ENCODE measurements around the gene ASCL5. TPM values are rescaled to one million over a fixed set of nuclear protein-coding genes. Genes with fewer than 3 reads are reported as not detected.
A peak's percentile ranks its signal among the peaks of the same experiment; 100 is the strongest.
"Not testable (repeated sequence)": the region's sequence is repeated elsewhere in the genome, so short reads cannot be mapped to it uniquely, and the experiment has no call there.

The ASCL5 gene
- under 1 TPM; 0.10 to 0.45 (median 0.19) TPM for polyA plus RNA-seq (ENCODE audit: insufficient read length in 10 of 10)
- long read RNA-seq, donor 1, result 0 reads
- long read RNA-seq, donor 2, result 0 reads
- long read RNA-seq, donor 3, result 0 reads
- long read RNA-seq, donor 4, partial matches to known transcripts, result 0 of 1 reads
- long read RNA-seq, donor 4, other reads (novel, unspliced or antisense), result 0 of 1 reads
- long read RNA-seq, donor 5, result 0 reads
- long read RNA-seq, donor 6, result 0 reads
- long read RNA-seq, donor 7, result 0 reads
- long read RNA-seq, donor 8, result 0 reads
- long read RNA-seq, donor 9, result 0 reads

GRCh38 chr1:201126832-201127754 is at the start of gene ASCL5:
Gene ASCL5, minus strand, starts transcription at chr1:201127184. Its CDS starts 11,812 bp downstream, at chr1:201115372.
- no peak for DNase-seq

- no peak for DNase-seq
Observed at GRCh38 chr1:201175820-201176500, 49.0 kb upstream of the ASCL5 start.

DNA sequence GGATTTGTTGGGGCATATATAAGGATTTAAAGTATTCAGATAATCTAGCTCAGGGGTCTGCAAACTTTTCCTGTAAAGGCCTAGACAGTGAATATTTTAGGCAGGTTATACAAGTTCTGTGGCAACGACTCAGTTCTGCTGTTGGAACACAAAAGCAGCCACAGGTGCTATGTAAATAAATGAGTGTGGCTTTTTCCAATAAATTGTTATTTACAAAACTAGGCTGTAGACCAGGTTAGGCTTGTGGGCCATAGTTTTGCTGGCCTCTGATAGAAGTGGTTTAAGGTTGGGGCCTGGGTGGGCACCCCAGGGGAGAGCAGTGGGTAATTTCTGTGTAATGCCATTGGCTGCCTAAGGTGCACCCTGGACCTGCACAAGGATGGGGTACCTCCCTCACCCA is 46.8 kb upstream of the ASCL5 start:
- no peak for DNase-seq

DNA sequence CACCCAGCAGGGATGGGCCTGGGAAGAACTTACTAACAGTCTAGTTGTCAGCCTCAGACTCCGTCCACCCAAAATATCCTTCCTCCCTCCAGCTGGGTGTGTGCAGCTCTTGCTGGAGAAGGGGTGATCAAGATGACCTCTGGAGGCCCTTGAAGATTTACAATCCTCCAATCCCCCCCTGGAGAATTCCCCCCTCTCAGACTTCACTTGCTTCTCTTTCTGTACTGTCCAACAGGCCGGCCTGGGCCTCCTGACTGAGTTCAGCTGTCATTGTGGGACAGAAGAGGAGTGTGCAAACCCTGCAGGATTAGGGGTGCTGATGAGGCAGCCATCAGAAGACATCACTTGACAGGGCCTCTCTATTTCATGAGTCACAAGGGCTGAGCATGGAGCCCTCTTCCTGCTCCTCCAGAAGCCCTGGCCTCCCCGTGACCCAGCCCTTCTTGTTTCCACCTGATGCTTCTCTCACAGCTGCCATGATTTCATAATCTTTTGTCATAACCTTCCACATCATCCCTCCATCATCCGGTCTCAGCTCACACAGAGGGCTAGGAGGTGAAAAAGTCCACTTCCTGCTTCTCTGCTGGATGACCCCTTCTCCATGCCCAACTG is 46.1 kb upstream of the ASCL5 start:
- DNase-seq, result no peak

DNA sequence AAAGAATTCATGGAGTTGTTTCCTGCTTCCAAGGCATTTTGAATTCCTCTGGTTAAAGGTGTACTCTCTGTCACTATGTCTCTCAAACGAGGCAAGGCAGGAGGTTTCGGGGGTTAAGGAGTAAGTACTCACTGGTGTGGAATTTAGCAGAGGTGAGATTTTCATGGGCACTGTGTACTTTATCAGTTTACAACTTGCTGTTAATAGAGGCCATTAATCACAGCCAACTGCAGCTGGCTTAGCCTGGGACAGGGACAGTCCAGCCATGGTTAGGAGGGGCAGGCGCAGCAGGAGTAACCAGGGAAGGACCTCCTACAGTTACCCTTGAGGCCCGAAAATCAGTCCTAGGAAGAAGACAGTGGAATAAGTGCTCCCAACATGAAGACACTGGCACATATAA is 45.3 kb upstream of the ASCL5 start:
- DNase-seq, result no peak

GRCh38 chr1:201171063-201172036 is 44.4 kb upstream of the ASCL5 start:
- DNase-seq, result peak in 1 of 3 donors; percentile 40

GRCh38 chr1:201170533-201171062 is 43.6 kb upstream of the ASCL5 start:
- DNase-seq, result peak; percentile 91 to 97 (median 95)

DNA sequence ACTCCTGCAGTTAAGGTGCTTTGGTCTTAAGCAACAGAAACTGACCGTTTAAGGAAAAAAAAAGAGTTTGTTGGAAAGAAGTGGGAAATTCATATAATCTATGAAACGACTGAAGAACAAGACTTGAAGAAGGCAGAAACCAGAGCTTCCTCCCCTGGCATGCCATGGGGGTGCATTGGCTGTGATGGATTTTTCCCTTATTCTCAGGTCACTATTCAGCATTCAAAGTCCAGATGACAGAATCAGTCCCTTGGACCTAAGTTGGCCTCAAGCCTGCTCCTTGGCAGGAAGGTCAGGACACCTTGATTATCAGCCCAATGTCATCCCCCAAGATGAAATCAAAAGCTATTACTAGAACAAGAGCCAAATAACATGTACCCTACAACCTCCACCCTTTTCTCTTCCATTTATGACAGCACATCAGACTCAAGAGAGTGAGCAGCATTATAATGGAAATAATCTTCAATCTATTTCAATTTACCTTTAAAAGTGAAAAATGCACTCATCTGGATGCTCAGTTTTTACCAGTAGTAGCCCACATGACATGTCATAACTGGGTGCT is 43.1 kb upstream of the ASCL5 start:
- DNase-seq, result no peak

- no peak for DNase-seq
Observed at GRCh38 chr1:201169203-201169602, 42.2 kb upstream of the ASCL5 start.

DNA sequence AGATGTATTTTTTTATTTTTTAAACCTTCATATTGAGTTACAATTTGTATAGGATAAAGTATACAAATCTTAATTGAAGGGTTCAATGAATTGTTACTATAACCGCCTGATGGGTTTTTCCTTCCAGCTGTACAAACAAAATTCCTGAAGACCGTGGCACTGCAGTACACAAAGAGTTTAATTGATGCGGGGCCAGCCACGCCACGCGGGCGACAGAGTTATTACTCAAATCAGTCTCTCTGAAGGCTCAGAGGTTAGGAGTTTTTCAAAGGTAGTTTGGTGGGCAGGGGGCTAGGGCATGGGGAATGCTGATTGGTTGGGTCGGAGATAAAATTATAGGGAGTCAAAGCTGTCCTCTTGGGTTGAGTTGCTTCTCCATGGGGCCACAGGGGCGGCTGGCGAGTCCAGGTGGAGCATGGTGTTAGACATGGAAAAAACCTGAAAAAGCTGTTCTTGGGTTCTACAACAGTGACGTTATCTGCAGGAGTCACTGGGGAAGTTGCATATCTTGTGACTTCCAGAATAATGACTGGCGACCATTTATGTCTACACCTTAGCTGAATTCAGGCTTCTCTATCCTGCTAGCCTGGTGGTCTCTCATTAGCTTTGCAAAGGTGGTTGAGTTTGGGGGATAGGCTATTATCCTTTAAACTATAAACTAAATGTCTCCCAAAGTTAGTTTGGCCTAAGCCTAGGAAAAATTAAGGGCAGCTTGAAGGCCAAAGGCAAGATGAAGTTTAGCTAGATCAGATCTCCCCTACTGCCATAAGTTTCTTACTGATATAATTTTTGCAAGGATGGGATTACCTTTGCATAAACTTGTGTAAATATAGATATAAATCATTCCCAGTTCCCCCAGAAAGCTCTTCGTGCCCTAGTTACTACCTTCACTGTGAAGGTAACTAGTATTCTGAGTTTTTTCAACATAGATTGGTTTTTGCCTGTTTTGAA is 40.3 kb upstream of the ASCL5 start:
- DNase-seq, result no peak

- DNase-seq, result no peak
Observed at GRCh38 chr1:201164645-201165044, 37.7 kb upstream of the ASCL5 start.

DNA sequence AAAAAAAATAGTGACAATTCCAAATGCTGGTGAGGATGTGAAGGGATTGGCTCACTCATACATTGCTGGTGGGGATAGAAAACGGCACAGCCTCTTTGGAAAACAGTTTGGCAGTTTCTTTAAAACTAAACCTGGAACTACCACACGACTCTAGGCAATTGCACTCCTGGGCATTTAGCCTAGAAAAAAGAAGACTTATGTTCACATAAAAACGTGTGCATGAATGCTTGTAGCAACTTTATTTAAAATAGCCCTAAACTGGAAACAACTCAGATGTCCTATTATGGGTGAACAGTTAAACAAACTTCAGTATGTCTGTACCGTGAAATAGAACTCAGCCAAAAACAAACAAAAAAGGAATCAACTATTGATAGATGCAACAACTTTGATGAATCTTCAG is 36.7 kb upstream of the ASCL5 start:
- no peak for DNase-seq

DNA sequence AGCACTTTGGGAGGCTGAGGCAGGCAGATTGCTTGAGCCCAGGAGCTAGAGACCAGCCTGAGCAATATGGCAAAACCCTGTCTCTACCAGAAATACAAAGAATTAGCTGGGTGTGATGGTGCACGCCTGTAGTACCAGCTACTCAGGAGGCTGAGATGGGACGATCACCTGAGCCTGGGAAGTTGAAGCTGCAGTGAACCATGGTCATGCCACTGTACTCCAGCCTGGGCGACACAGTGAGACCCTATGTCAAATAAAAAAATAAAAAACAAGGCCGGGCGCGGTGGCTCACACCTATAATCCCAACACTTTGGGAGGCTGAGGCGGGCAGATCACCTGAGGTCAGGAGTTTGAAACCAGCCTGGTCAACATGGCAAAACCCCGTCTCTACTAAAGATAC is 36.1 kb upstream of the ASCL5 start:
- DNase-seq, result not testable (repeated sequence)

GRCh38 chr1:201157949-201158348 is 31.0 kb upstream of the ASCL5 start:
- no peak for DNase-seq

GRCh38 chr1:201156819-201157218 is 29.8 kb upstream of the ASCL5 start:
- no peak for DNase-seq

DNA sequence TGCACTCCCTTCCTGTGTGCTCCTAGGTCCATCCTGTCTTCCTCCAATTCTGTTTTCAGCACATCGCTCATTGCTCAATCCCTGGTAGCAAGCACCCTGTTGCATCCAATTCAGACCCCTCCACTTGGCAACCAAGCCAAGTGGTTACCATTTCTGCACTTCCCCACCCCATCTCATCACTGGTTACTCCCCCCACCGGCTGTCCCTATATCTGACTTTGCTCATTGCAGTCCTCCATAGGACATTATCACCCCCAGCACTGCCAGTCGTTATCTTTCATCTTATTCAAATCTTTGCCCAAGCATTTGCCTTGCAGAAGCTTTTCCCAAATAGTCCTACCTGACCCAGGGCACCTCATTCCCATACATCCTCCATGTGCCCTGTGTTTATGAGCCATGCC is 29.4 kb upstream of the ASCL5 start:
- no peak for DNase-seq

DNA sequence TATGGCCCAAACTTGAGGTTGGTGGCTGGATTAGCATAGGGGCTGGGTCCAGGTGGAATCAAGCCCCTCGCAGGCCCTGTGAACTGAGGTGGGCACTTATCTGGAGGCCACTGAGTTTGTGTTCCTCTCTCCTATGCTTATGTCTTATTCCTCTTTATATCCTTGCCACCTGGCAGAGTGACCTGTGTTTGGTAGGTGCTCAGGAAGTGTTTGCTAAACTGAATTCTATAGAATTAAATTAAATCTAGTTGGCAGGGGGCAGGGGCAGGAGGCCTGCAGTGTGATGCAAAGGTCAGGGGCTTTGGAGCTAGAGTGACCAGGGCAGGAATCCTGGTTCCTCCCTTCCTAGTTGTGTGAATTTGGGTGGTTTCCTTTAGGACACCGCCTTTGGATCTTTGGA is 28.4 kb upstream of the ASCL5 start:
- no peak for DNase-seq

DNA sequence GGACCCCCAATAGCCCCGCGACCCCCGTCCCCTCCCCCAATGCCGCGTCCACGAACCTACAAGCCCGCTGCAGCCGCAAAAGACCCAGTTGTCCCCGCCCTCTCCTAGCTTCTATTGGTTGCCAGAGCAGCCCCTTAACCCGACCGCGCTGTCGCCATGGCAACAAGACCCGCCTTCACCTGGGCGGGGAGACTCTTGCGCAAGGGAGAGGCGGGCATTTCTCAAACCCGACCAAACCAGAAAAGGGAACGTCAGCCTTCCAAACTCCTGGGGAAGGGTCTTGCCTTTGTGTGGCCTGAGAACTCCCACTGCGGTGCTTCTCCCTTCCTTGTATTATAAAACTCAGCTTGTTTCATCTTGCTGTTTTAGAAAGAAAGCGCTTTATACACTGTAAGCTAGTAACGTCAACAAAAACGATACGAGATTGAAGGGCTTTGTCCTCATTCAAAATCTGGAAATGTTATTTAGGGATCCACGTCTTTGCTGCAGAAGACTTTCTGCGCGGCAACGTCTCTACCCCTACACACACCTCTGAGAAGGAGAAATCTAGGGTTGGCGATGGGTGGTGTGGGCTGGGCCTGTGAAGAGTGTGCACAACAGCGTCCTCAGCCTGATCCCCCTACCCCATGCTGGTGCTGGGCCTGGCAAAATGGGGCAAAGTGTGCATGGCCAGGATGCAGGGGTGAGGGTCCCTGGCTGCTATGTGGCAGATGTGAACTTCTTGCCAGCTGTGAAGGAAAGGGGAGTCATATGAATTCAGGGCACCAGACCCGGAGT is 27.6 kb upstream of the ASCL5 start, which contains the start of gene TMEM9:
Gene TMEM9, minus strand, starts transcription at position 86 of the 777 bp plus-strand sequence. CDS start 551 bp downstream, outside the sequence.
- DNase-seq, result peak; percentile 97 to 99 (median 99)
